Activated CD8-positive, alpha-beta memory T cell treated with anti-CD3 and anti-CD28 coated beads for 24 hours (primary cell): ENCODE measurements around the gene INSYN2A.

ENCODE experiments used
- DNase-seq: peaks from one replicate; pipeline ENCODE4 v3.0.0-alpha.2; 2020

The INSYN2A gene

DNA sequence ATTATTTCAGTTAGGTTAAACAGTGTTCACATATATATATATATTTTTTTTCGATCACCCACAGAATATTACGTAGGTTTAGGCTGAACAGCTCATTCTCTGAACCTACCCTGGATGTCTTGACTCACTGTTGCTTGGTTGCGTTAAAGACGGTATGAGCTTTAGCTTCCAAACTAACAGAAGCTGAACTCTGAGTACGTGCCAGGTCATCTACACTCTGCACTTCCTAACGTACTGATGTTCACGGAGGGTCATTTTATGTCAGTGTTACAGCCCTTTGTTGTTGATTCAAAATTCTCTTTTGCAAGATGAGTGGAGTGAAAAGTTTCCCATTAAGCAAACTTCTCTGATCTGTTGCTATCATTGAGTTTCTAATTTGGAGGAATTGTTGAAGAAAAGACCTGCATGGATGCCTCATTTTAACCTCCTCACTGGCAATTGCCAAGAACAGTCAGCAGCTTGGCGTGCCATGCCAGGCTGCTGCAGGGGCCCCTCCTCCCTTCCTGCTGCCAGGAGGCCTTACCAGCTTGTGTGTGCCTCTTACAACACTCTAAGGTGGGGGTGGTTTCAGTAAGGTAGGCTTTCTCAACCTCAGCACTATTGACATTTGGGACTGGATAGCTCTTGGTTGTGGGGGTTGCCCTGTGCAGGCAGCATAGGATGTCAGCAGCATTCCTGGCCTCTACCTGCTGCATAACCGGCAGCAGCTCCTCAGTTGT, 44.3 kb downstream of the INSYN2A start:
- DNase-seq = no peak

DNA sequence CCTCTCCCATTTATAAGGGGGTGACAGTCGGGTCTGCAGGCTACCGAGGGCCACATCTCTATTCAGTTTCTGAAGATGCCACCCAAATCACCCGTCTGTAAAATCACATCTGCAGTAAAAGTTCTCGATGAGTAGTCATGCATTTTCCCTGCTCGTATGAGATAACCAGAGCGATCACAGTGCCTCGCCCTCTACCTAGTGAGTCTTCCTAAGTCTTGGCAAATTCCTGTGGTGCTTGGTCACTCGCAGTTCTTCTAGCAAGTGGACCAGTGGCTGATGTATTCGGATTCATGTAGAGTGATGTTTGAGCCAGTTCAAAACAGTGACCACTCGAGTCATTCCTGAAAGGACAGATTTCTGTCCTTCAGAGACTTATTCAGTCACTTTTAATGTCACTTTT, 44.9 kb downstream of the INSYN2A start:
- DNase-seq = no peak

DNA sequence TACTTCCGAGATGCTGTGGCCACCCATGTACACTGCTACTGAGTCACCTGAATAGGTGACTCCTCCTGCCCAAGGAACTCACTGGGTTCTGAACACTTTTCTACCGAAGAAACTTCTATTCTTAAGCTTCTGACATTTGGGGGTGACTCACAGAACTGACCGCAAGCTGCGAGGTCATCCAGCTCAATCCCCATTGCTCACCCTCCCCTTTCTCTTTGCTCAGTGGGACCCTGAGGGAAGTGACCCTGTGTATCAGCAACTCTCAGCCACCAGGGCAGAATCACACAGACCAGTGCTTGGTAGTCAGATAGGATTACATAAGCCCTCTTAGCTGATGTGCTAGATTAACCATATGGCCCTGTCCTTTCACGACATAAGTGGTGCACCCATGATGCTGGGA, 46.3 kb downstream of the INSYN2A start:
- DNase-seq = no peak

- no peak for DNase-seq
These were observed 46.8 kb downstream of the INSYN2A start for GRCh38 chr10:127149501-127150081.

DNA sequence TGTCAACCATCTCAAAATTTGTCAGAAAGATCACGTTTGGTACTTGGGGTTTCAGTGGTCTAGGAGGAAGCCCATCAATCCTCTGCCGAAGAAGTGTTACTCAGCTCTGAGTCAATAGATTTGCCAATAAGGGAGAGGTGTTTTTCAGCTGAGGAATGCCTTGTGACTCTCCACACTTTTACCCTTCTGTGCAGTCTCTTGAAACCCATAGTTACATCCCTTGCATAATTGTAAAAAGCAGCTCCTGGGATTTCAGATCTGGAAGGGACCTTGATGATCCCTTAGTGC, 47.5 kb downstream of the INSYN2A start:
- no peak for DNase-seq

GRCh38 chr10:127148066-127148932, 48.1 kb downstream of the INSYN2A start:
- no peak for DNase-seq

DNA sequence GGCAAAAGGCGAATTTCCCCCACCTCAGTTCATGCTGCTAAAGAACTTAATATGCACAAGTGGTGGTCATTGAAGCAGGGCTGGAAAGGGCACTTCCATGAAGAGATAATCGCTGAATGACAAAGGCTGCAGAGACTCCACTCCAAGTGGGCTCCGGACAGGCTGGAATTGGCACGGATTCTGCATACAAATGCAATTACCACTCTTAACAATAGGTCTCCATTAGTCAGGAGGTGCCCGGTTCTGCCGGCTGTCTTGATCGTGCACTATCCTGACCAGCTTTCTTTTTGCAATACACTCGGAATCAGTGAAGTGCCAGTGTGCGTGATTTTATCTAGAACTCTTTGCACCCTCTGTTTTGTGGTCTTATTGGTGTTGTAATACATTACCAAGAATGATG, 49.7 kb downstream of the INSYN2A start:
- DNase-seq = no peak
